ENCODE measurements around the gene TMEM225B.
"Not testable (repeated sequence)": the region's sequence is repeated elsewhere in the genome, so short reads cannot be mapped to it uniquely, and the experiment has no call there.

Gene TMEM225B

GRCh38 chr7:99644431-99644830 lies 46.4 kb downstream of the TMEM225B start:
- DNase-seq (ENCODE audit: low read depth, low spot score) = no peak
- H3K4me3 ChIP-seq (ENCODE audit: low read length) = no peak overlapping the region

GRCh38 chr7:99645590-99645989 lies 47.5 kb downstream of the TMEM225B start:
- DNase-seq (ENCODE audit: low read depth, low spot score) = no peak
- H3K4me3 ChIP-seq (ENCODE audit: low read length) = no peak overlapping the region

- DNase-seq (ENCODE audit: low read depth, low spot score) = no peak
- H3K4me3 ChIP-seq (ENCODE audit: low read length) = no peak overlapping the region
Observed at GRCh38 chr7:99648843-99649242, 50.8 kb downstream of the TMEM225B start.

GRCh38 chr7:99651290-99651689 lies 53.2 kb downstream of the TMEM225B start:
- DNase-seq (ENCODE audit: low read depth, low spot score) = no peak
- H3K4me3 ChIP-seq (ENCODE audit: low read length) = no peak overlapping the region

GRCh38 chr7:99652671-99653070 lies 54.6 kb downstream of the TMEM225B start:
- H3K4me3 ChIP-seq (ENCODE audit: low read length) = no peak overlapping the region

GRCh38 chr7:99653269-99653668 lies 55.2 kb downstream of the TMEM225B start:
- not testable (repeated sequence) for DNase-seq (ENCODE audit: low read depth, low spot score); H3K4me3 ChIP-seq (ENCODE audit: low read length)

More at GRCh38 chr7:99652671-99653070, 54.6 kb downstream of the TMEM225B start:
- no peak for DNase-seq (ENCODE audit: low read depth, low spot score)

GRCh38 chr7:99653754-99654153 lies 55.7 kb downstream of the TMEM225B start:
- no peak overlapping the region for H3K4me3 ChIP-seq (ENCODE audit: low read length)

GRCh38 chr7:99654626-99655025 lies 56.6 kb downstream of the TMEM225B start:
- H3K4me3 ChIP-seq (ENCODE audit: low read length); DNase-seq (ENCODE audit: low read depth, low spot score): not testable (repeated sequence)

More at GRCh38 chr7:99653754-99654153, 55.7 kb downstream of the TMEM225B start:
- DNase-seq (ENCODE audit: low read depth, low spot score) = no peak

GRCh38 chr7:99657879-99658278 lies 59.8 kb downstream of the TMEM225B start:
- not testable (repeated sequence) for H3K4me3 ChIP-seq (ENCODE audit: low read length); DNase-seq (ENCODE audit: low read depth, low spot score)

Data from Jurkat, Clone E6-1 (cell line).